Ascending aorta (tissue), 2 donors: ENCODE measurements around the gene NFATC4. TPM values are rescaled to one million over a fixed set of nuclear protein-coding genes. Genes with fewer than 3 reads are reported as not detected.
"Not testable (repeated sequence)": the region's sequence is repeated elsewhere in the genome, so short reads cannot be mapped to it uniquely, and the experiment has no call there.

Experiments
- DNase-seq, 2 donors: peaks; one replicate each; pipeline ENCODE4 v3.0.0-alpha.2; 2019; ENCODE audit warnings: low spot score in 2 of 2
- H3K27ac ChIP-seq, 2 donors: fragments of 200-600 bp; sonication (generic); one replicate each; pipeline ENCODE4 v1.5.1; 2016 to 2017; ENCODE audit warnings: mild to moderate bottlenecking in 1 of 2
- H3K27me3 ChIP-seq: fragments of 200-600 bp; sonication (generic); one replicate; pipeline ENCODE4 v1.5.1; 2017
- H3K36me3 ChIP-seq, 2 donors: fragments of 200-600 bp; sonication (generic); one replicate each; pipeline ENCODE4 v1.5.1; 2016
- H3K4me1 ChIP-seq, 2 donors: fragments of 200-600 bp; sonication (generic); one replicate each; pipeline ENCODE4 v1.5.1; 2016 to 2017; ENCODE audit warnings: mild to moderate bottlenecking in 1 of 2
- H3K4me3 ChIP-seq, 2 donors: fragments of 200-600 bp; sonication (generic); one replicate each; pipeline ENCODE4 v1.5.1; 2016 to 2017; ENCODE audit warnings: mild to moderate bottlenecking in 1 of 2
- H3K9me3 ChIP-seq, 2 donors: fragments of 200-600 bp; sonication (generic); one replicate each; pipeline ENCODE4 v1.5.1; 2016
- CTCF ChIP-seq, 3 experiments: fragments of 200-600 bp in 2 of 3; fragments of 450-650 bp in 1 of 3; sonication (generic) in 2 of 3; IDR thresholded peaks; one replicate each; pipeline ENCODE4 v1.5.1; 2016 to 2019; ENCODE audit warnings: antibody characterized with exemption in 3 of 3, mild to moderate bottlenecking in 1 of 3, moderate library complexity in 1 of 3
- intact Hi-C: fragments of 100-400 bp; cut with DNase I; formaldehyde crosslinking; loops from one replicate; pipeline ENCODE4 v1.15.1; 2023
- total RNA-seq: library from RNA; depleted of rRNA; stranded (reverse); fragments of >200 nt; gene quantifications from one replicate; pipeline ENCODE4 v1.1.0, GENCODE V29; 2016

The NFATC4 gene
- total RNA-seq, 1 donor from 2014 or later = 58.9 TPM

DNA sequence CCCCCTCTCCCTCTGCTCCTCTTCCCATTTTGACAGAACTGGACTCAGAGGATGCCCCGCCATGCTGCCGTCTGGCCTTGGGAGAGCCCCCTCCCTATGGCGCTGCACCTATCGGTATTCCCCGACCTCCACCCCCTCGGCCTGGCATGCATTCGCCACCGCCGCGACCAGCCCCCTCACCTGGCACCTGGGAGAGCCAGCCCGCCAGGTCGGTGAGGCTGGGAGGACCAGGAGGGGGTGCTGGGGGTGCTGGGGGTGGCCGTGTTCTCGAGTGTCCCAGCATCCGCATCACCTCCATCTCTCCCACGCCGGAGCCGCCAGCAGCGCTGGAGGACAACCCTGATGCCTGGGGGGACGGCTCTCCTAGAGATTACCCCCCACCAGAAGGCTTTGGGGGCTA lies 1.5 kb downstream of the NFATC4 start:
- Histone ChIP-seq H3K36me3 (peaks cover 0 to 26% of the 10 kb centered on the region in 2 donors), H3K9me3 (no peaks in the 10 kb centered on the region), H3K4me3 (peak overlapping the region in 1 of 2 donors; percentile 78), H3K27ac (peak overlapping the region; percentile 96 to 99), H3K27me3 (no peaks in the 10 kb centered on the region), H3K4me1 (peaks cover 6 to 21% of the 10 kb centered on the region in 2 donors)
- TF ChIP-seq CTCF (IDR thresholded peaks at IDR 0.05) = no peak
- no peak for DNase-seq
- intact Hi-C loops = loop anchor here (5.0 to 10.0 kb wide), 4 partner anchors 255 to 1497 kb away; partner anchors contain the start of genes AP1G2, DCAF11, LRP10 and NRL

GRCh38 chr14:24369907-24370687 lies 2.1 kb downstream of the NFATC4 start:
- Histone ChIP-seq H3K4me1 (peaks cover 5 to 17% of the 10 kb centered on the region in 2 donors), H3K36me3 (peaks cover 3 to 29% of the 10 kb centered on the region in 2 donors), H3K4me3 (no peak overlapping the region), H3K9me3 (no peaks in the 10 kb centered on the region), H3K27me3 (no peaks in the 10 kb centered on the region), H3K27ac (peak overlapping the region; percentile 96 to 99)
- DNase-seq = no peak
- TF ChIP-seq CTCF (IDR thresholded peaks at IDR 0.05) = no peak
- intact Hi-C loops = loop anchor here (1.0 to 10.0 kb wide), 5 partner anchors 29 to 1498 kb away; partner anchors contain the start of genes AP1G2, DCAF11, LRP10 and NRL

DNA sequence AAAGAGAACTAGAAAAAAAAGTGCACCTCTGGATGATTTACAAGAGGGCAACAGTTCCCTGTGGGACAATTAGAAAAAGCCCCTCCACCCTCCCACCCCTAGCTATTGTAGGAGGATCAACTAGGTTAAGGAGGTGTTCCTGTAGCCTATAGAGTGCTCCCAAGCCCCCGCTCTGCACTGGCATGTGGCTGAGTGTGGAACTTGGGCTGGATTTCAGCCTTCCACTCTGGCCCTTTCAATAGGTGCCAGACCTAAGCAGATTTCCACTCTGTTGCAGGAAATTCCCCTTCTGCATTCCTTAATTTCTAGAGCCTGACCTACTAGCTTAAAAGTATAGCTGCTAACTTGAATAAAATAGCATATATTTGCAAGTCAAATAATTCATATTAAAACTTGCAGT lies 2.8 kb downstream of the NFATC4 start:
- intact Hi-C loops = loop anchor here (1.0 kb wide), 1 partner anchor 29 kb away; the partner anchor contains the start of gene NYNRIN
- Histone ChIP-seq H3K9me3 (no peaks in the 10 kb centered on the region), H3K4me1 (peaks cover 4 to 13% of the 10 kb centered on the region in 2 donors), H3K36me3 (peaks cover 3 to 35% of the 10 kb centered on the region in 2 donors), H3K27ac (peak overlapping the region; percentile 96 to 99), H3K4me3 (no peak overlapping the region), H3K27me3 (no peaks in the 10 kb centered on the region)
- no peak for TF ChIP-seq CTCF (IDR thresholded peaks at IDR 0.05)
- no peak for DNase-seq

- H3K9me3 ChIP-seq, H3K4me3 ChIP-seq, intact Hi-C loops, H3K27ac ChIP-seq, H3K27me3 ChIP-seq, DNase-seq: not testable (repeated sequence)
- Histone ChIP-seq H3K36me3 (peaks cover 3 to 44% of the 10 kb centered on the region in 2 donors), H3K4me1 (peaks cover 0 to 13% of the 10 kb centered on the region in 2 donors)
These were observed 3.6 kb downstream of the NFATC4 start for GRCh38 chr14:24371605-24372004.

DNA sequence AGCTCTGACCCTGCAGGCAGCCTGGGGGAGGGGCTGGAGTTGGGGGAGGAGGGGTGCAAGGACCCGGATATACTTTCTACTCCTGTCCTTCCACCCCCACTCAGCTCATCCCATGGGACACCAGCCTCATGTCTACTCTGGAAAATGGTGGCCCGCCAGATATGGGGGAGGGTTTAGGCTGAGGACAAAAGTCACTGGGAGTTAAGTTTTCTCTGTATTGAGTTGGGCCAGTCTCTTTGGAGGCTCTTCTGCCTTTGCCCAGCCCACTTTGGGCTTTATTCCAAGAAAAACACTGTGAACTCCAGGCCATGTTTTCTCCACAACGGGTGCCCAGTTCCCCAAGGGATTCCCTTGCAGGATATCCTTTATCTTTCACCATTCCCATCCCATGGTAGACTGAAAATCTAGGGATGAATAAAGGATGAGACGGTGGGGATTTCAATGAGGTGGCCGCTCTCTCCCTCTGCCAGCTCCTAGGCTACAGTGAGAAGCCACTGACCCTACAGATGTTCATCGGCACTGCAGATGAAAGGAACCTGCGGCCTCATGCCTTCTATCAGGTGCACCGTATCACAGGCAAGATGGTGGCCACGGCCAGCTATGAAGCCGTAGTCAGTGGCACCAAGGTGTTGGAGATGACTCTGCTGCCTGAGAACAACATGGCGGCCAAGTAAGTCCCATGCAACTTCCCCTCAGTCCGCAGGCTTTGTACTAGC lies 4.9 kb downstream of the NFATC4 start:
- Histone ChIP-seq H3K36me3 (peaks cover 3 to 50% of the 10 kb centered on the region in 2 donors), H3K27me3 (no peaks in the 10 kb centered on the region), H3K27ac (no peak overlapping the region), H3K9me3 (no peaks in the 10 kb centered on the region), H3K4me1 (peaks cover 0 to 3% of the 10 kb centered on the region in 2 donors), H3K4me3 (no peak overlapping the region)
- TF ChIP-seq CTCF (IDR thresholded peaks at IDR 0.05) = no peak
- DNase-seq = no peak
- intact Hi-C loops = no loop called here
